NCI-H2227 (cell line): ENCODE data around the gene FBXW2.

Experiments
- DNase-seq: peaks from one replicate; lab custom pipeline; 2025; ENCODE audit not compliant: unreplicated experiment; lab: John Stamatoyannopoulos, UW

Gene FBXW2

GRCh38 chr9:120716483-120716882 lies 76.7 kb downstream of the FBXW2 start:
- no peak for DNase-seq

DNA sequence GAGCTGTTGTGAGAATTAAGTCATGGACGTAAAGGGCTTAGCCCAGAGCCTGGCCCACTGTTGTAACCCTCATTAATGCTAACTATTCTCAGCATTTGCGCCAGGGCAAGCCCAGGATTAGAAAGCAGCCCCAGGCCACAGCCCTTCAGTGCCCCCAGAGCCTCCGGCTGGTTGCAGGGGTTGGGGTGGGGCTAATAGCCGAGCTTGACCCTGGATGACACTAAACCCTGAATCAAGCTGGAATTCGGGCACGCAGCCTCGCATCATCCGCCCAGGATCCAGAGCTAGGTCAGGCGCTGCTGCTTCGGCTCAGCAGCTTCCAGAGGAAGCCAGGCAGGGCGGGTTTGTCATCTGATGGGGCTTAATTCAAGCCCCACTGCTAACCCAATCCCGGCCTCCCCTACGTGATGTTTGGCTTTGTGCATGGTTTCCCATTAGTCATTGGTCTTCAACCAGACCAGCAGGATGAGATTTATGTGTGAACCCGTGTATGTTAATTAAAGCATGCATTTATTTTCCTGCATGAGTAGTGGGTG lies 77.8 kb downstream of the FBXW2 start:
- peak; percentile 48 for DNase-seq

- peak; percentile 44 for DNase-seq
Measured at GRCh38 chr9:120714846-120715388, 78.3 kb downstream of the FBXW2 start.

GRCh38 chr9:120714088-120714845 lies 78.9 kb downstream of the FBXW2 start, which contains the start of gene MEGF9:
Gene MEGF9 (minus strand): TSS chr9:120714470. CDS start chr9:120714358, 112 bp downstream.
- DNase-seq, result peak; percentile 95

GRCh38 chr9:120713257-120714087 lies 79.7 kb downstream of the FBXW2 start:
- no peak for DNase-seq

DNA sequence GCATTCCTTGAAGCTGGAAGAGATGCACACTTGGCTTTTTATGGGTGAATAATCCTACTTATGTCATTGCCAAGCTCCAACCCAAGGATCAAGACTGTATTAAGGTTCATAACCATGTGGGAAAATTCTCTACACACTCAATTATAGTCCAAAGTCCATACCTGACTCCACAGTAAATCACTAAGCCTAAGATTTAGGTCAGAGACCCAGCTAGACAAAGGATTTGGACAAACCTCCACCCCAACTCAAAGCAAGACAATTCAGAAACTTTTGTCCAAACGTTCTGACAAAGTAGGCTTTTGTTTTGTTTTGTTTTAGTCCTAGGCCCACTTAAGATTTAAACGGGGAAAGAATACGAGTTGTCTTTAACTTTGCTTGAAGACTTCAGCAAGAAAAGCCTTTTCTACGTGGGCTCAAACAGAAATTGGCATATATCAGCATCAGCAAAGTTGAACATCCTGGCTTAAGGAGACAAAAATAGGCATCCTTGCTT lies 80.6 kb downstream of the FBXW2 start:
- no peak for DNase-seq

GRCh38 chr9:120711841-120712538 lies 81.2 kb downstream of the FBXW2 start:
- DNase-seq, result no peak

DNA sequence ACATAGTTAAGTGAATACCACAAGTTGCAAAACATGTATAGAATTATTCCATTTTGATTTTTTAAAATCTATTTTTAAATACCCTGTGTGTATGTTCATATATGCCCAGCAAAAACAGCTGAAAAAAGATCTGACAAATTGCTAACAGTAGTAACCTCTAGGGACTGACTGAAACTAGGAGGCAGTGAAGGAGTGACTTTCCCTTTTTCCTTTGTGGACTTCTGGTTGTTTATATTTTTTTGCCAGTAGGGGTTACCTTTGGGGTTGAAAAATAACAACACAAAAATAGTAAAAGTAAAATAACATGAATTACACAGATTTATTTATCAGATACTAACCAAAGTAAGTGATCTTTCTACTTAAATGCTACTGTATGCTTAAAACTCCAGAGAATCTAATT lies 81.9 kb downstream of the FBXW2 start:
- DNase-seq, result no peak

DNA sequence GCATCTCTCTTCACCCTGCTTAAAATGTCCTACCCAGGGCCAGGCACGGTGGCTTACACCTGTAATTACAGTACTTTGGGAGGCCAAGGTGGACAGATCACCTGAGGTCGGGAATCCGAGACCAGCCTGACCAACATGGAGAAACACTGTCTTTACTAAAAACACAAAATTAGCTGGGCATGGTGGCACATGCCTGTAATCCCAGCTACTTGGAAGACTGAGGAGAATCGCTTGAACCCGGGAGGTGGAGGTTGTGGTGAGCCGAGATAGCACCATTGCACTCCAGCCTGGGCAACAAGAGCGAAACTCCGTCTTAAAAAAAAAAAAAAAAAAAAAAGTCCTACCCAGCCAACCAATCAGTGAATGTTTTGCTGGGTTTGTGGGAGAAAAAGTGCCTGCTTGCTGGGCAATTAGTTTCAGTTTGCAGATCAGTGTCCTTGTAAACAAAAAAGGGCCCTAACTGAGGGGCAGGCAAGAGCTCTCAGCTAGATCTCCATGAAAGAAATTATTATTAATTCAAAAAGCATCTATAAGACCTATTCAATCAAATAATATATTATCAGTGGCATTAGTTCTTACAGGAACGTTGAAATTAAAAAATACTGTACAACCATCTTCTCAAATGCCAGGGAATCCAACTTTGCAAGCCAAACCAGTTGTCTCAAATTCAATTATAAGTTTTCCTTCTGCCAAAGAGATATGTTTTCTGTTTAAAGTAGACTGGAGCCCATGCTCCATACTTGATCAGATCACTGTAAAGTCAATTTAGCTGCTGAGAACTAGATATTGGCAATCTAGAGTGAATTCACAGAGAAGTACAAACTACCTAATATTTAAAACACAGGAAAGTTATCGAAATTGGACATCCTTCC lies 82.9 kb downstream of the FBXW2 start:
- no peak for DNase-seq

DNA sequence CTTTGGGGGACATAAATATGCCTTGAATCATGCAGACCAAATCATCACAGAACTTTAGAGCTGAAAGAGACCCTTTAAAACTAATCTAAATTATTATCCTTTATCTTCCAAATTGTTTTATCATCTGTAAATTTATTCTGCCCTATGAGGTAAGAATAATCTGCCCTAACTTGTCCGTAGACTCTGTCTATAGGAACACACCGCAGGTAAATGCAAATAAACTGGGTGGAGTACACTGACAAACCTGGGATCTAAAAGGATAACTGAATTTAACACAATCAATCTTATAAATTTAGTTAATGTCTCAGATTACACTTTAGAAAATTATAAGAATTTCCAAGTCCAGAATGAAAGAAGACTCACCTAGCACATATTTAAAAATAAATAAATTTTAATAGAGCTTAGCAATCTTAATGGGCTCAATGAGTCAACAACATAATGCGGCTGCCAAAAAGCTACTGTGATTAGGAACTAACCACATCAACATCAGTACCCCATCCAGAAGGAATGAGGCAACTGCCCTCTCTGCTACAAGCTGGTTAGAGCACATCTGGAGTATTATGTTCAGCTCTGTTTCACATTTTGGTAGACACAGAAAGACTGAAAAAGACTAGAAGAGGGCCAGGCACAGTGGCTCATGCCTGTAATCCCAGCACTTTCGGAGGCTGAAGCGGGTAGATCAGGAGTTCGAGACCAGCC lies 84.5 kb downstream of the FBXW2 start:
- DNase-seq, result no peak

DNA sequence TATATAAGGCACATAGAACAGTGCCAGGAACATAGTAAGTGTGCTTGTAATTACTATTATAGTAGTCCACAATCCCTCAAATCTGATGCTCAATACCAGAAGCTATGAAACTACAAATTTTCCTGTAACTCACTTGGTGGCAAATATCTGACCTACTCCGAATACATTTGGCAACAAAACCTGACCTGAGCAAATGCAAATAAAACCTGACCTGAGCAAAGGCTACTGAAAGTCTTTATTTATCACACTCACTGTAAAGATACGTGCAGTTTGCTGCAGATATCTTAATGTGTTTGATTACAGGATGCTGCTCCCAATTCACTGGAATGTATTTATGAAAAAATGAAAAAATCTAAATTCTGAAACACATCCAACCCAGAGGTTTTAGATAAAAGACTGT lies 86.0 kb downstream of the FBXW2 start:
- DNase-seq, result no peak
